Activated naive CD4-positive, alpha-beta T cell treated with anti-CD3 and anti-CD28 coated beads, Interleukin-2, amount 50 U/mL, for 16 hours (primary cell): ENCODE results near the gene OAS3.
"Not testable (repeated sequence)": the region's sequence is repeated elsewhere in the genome, so short reads cannot be mapped to it uniquely, and the experiment has no call there.

Experiments
- DNase-seq: peaks from one replicate; pipeline ENCODE4 v3.0.0-alpha.2; 2020

The OAS3 gene

GRCh38 chr12:112926416-112927033 is 11.7 kb upstream of the OAS3 start:
- not testable (repeated sequence) for DNase-seq

GRCh38 chr12:112927475-112927874 is 10.8 kb upstream of the OAS3 start:
- DNase-seq: no peak

- no peak for DNase-seq
Observed at GRCh38 chr12:112927925-112928324, 10.3 kb upstream of the OAS3 start.

- DNase-seq: no peak
Observed at GRCh38 chr12:112928978-112929377, 9.3 kb upstream of the OAS3 start.

- DNase-seq: no peak
Observed at GRCh38 chr12:112929715-112930114, 8.6 kb upstream of the OAS3 start.

- DNase-seq: no peak
Observed at GRCh38 chr12:112930350-112930749, 7.9 kb upstream of the OAS3 start.

- DNase-seq: no peak
Observed at GRCh38 chr12:112932485-112933128, 5.7 kb upstream of the OAS3 start.

- no peak for DNase-seq
Observed at GRCh38 chr12:112933129-112933505, 5.2 kb upstream of the OAS3 start.

- DNase-seq: no peak
Observed at GRCh38 chr12:112936264-112936663, 2.0 kb upstream of the OAS3 start.

GRCh38 chr12:112936927-112937326 is 1.3 kb upstream of the OAS3 start:
- DNase-seq: no peak

GRCh38 chr12:112938751-112939150 is 477 bp downstream of the OAS3 start:
- DNase-seq: no peak

GRCh38 chr12:112939761-112940381 is 1.6 kb downstream of the OAS3 start:
- DNase-seq: no peak

GRCh38 chr12:112941528-112942335 is 3.5 kb downstream of the OAS3 start:
- no peak for DNase-seq

- DNase-seq: no peak
Observed at GRCh38 chr12:112942572-112942971, 4.3 kb downstream of the OAS3 start.

GRCh38 chr12:112944024-112944690 is 5.9 kb downstream of the OAS3 start:
- DNase-seq: no peak

- no peak for DNase-seq
Observed at GRCh38 chr12:112945515-112945914, 7.2 kb downstream of the OAS3 start.

GRCh38 chr12:112946236-112947000 is 8.1 kb downstream of the OAS3 start:
- no peak for DNase-seq

GRCh38 chr12:112947314-112947713 is 9.0 kb downstream of the OAS3 start:
- DNase-seq: no peak

GRCh38 chr12:112947761-112948160 is 9.5 kb downstream of the OAS3 start:
- no peak for DNase-seq

- DNase-seq: no peak
Observed at GRCh38 chr12:112948806-112949205, 10.5 kb downstream of the OAS3 start.

- DNase-seq: no peak
Observed at GRCh38 chr12:112950701-112951100, 12.4 kb downstream of the OAS3 start.

- not testable (repeated sequence) for DNase-seq
Observed at GRCh38 chr12:112957125-112957524, 18.9 kb downstream of the OAS3 start.
